DMS 273 (cell line): Measurements from ENCODE around the gene CACNA2D1.

ENCODE experiments used
- DNase-seq: peaks from one replicate; lab custom pipeline; 2025; ENCODE audit not compliant: unreplicated experiment; lab: John Stamatoyannopoulos, UW

Gene CACNA2D1

GRCh38 chr7:82443547-82444219, at the start of gene CACNA2D1:
Gene CACNA2D1, minus strand, starts transcription at chr7:82443777.
- peak; percentile 97 for DNase-seq

GRCh38 chr7:82481499-82482097, 38.0 kb upstream of the CACNA2D1 start:
- DNase-seq, result peak; percentile 61

DNA sequence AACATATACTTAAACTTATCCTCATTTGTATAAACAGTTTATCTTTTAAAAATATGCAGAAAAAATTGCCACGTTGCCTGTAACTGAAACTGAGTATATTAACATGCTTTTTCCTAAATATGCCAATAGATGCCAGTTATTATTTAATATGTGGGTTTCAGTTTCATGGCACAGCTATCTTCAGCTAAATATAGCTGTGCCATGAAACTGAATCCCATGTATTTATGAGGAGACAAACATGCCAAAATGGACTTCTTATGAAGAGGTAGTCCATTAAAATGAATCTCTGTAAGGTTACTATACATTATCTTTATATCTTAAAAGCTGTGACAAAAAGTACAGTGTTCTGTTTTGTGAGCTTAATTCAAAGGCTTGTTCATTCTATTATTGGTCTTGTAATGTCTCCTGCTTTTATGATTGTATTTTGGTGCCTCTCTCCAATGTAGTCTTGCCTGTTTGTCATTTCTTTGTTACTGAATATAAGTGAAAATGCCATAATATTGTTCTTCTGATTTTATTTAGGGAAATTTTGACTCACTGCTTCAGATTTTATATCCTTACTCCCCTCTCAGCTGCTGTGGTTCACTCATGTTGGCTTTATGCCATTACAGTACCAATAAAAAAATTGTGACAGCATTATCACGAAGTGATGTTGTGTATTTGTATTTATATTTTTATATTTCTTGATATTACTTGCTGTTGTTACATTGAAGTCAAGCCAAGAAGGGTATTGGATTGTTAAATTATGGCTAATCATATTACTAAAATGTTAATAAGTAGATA, 34.3 kb upstream of the CACNA2D1 start:
- DNase-seq, result peak; percentile 47

GRCh38 chr7:82472966-82473365, 29.4 kb upstream of the CACNA2D1 start:
- DNase-seq, result no peak

DNA sequence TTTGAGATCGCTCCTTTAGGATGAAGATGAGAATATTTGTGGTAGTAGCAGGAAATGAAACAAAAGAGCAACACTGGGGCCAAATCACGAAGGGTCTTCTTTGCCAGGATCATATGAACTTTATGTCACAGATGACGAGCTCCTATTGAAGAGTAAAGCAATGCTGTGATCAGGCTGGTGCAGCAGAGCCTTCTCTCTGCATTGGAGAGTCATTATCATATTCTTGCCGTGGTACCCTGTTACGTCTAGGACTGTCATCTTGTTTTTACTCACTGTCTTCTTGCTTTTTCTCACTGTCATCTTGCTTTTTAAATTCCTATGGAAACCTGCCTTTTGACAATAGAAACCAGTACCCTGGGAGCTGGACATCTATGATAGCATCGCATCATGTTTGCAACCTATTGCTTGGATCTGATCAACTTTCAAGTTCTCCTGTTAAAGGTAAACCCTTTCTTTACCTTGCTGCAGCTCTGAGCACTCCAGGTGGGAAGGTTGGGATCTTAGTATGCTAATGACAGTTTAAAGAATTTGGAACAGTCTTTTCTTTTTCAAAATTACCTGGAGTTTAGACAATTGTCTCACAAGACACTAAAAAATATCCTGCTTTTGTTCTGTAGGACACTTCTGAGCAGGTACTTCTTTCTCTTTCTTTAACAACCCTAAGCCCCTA, 27.9 kb upstream of the CACNA2D1 start:
- no peak for DNase-seq

DNA sequence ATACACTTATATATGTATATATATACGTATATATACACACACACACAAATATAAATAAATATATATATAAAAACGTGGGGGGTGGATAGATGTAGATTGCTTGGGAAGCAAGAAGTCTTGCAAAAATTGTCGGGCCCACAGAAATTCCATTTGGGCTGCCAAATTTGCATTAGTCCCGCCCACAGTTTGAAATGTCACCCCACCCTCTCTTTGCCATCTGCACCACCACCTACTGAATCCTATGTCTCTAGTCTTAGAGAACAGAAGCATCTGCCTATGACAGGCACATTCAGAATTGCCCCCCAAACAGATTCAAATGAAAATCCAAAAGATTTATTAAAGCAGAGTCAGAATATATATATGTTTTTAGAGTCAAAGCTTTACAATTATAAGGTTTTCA, 25.6 kb upstream of the CACNA2D1 start:
- DNase-seq, result peak; percentile 46

DNA sequence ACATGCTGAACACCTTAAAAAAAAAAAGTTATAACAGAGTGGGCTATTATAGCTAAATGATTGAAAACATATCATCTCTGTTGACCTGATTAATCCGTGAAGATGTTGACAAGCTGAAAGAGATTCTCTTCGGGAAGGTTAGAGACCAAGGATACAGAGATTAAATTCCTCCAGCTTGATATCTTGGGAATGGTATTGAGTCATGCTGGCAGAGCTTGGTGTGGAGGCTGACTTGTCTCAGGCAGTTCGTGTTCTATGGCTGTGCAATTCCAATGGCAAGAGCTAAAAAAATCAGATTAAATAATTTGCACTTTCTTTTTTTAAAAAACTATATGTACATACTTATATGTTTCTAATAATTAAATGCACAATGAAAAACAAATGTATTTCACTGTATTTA, 24.9 kb upstream of the CACNA2D1 start:
- DNase-seq, result no peak

GRCh38 chr7:82467020-82467419, 23.4 kb upstream of the CACNA2D1 start:
- DNase-seq, result no peak

- DNase-seq, result no peak
Observed at GRCh38 chr7:82464372-82464771, 20.8 kb upstream of the CACNA2D1 start.

DNA sequence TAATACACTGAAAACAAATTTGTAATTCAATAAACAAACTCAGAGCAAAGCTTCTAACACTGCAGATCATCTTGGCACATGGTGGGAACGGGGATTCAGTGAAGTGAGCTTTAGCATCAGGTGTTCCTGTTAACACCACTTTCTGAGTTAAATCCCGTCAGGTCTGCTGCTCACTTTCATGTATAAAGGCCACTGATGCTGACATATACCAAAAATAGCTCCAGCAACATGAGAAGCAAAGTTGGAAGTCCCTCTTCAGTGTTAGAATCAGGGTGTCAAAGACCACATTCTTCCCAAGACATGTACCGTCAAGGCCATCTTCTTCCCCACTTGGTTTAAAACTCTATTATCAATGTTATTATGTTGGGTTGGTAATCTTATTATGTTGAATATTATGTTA, 11.7 kb upstream of the CACNA2D1 start:
- no peak for DNase-seq

DNA sequence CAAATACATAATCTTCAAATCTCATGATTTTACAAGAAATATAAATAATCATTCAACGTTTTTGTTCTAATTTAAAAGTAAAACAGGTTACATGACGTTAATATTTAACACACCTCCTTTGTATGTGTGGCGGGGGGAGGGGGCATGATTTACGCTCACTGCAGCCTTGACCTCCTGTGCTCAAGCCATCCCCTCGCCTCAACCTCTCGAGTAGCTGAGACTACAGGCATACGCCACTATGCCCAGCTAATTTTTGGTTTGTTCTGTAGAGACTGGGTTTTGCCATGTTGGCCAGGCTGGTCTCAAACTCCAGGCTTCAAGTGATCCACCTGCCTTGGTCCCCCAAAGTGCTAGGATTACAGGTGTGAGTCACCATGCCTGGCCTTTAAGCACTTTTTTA, 7.2 kb upstream of the CACNA2D1 start:
- DNase-seq, result no peak

GRCh38 chr7:82449910-82450309, 6.3 kb upstream of the CACNA2D1 start:
- no peak for DNase-seq

- no peak for DNase-seq
Observed at GRCh38 chr7:82446897-82447296, 3.3 kb upstream of the CACNA2D1 start.

DNA sequence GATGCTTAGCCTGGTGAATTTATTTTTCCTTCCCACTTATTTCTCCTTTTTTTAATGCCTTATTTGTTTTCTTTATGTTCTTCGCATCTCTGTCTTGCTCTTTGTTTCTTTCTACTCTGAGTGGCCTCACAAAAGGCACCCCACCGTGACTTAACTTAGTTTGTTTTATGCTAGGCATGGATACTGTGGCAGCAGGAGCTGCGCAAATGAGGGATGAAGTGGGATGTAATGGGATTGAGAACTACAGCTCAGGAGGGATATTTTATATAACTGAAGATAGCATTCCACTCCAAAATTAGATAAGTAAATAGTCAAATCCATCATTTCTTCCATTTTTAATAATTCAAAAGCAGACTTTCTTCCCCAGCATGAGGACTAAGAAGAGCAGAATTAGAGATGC, 1.7 kb upstream of the CACNA2D1 start:
- DNase-seq, result no peak

DNA sequence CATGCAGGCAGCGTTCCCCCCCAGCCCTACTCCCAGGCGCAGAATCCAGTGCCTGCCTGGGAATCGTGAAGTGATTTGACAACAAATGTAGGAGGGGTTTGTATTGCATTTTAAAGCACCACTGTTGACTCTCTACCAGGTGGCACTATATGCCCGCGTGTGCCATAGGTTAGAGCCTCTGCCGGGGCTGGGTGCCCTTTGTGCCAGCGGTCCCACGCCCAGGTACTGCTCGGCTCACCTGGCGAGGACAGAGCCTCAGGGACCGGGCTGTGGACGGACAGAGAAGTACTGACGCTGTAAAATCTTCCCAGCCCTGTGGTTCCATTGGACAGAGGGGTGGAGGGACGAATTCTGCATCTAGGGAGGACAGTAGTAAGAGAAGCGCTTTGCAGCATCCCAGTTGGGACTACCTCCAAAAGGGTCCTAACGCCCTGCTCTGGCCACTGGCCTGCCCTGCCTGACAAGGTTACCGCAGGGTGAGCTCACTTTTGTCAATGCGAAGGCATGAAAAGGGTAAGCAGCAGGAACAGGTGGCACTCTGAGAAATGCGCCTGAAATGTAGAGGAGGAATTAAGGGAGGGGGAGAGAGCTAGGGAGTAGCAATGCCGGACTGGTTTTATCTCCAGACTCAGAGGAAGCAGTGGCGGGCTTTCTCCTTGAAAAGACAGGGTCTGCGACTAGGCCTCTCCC, 788 bp upstream of the CACNA2D1 start:
- peak; percentile 71 for DNase-seq

- DNase-seq, result peak; percentile 86
Observed at GRCh38 chr7:82443036-82443546, 486 bp downstream of the CACNA2D1 start.

DNA sequence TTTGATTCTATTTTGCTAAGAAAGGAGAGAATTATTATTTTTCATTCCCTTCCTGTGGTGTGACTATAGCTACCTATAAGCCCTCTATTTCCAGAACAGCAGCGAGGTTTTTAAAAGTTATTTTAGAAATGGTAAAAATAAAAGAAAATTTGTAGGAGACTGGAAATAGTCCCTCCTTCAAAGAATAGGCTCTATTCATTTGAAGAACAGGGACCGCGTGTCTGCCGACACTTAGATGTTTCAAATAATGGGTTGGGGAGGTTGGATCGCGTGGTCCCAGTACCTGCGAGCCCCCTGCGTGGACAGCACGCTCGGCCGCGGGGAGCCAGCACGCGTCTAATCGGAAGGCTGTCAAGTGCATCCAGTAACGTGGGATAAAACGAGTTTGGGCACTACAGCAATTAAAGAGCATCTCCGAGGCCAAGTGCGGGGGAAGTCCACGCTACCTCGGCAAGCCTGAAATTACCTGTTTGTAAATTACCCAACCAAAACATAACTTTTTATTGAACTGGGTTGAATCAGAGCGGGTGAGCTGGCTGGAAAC, 1.0 kb downstream of the CACNA2D1 start:
- DNase-seq, result peak; percentile 83

- peak; percentile 65 for DNase-seq
Observed at GRCh38 chr7:82441669-82442478, 1.7 kb downstream of the CACNA2D1 start.

GRCh38 chr7:82438521-82438920, 5.1 kb downstream of the CACNA2D1 start:
- peak; percentile 13 for DNase-seq

GRCh38 chr7:82435769-82436168, 7.8 kb downstream of the CACNA2D1 start:
- DNase-seq, result no peak
